ENCODE results near the gene CCDC174. TPM values are rescaled to one million over a fixed set of nuclear protein-coding genes. Genes with fewer than 3 reads are reported as not detected.

The CCDC174 gene
- total RNA-seq, 1 experiment from 2014 or later: 16.0 TPM

DNA sequence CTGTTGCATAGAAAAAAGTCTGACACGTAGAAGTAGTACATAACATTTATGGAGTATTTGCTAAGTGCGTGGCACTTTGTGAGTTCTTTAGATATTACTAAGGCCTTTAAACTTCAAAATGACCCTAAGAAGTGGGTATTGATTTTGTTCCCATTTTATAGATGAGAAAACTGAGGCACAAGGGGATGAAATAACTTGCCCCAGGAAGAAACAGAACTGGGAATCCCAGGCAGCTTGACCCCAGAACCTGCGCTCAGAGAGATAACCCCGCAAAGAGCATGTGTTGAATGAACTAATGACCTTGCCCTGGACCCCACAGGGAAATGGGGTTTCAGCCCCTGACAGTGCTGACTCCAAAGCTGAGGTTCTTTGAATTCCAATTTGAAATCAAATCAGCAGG is 30.5 kb upstream of the CCDC174 start:
- ATAC-seq (no peak), DNase-seq (ENCODE audit: low spot score) (no peak)
- H3K9me3 Mint-ChIP-seq: no peaks in the 10 kb centered on the region
- H3K4me3 Mint-ChIP-seq: no peak overlapping the region
- peaks cover 30% of the 10 kb centered on the region for H3K4me1 Mint-ChIP-seq
- CTCF ChIA-PET: no interaction called here
- TF ChIP-seq HMGA2 (CRISPR knock-in tag; IDR thresholded peaks at IDR 0.05): no peak
- no peak for TF ChIP-seq TEAD4 (CRISPR knock-in tag; IDR thresholded peaks at IDR 0.05)
- TF ChIP-seq, protein P1, sequence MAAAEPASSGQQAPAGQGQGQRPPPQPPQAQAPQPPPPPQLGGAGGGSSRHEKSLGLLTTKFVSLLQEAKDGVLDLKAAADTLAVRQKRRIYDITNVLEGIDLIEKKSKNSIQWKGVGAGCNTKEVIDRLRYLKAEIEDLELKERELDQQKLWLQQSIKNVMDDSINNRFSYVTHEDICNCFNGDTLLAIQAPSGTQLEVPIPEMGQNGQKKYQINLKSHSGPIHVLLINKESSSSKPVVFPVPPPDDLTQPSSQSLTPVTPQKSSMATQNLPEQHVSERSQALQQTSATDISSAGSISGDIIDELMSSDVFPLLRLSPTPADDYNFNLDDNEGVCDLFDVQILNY (CRISPR knock-in tag; IDR thresholded peaks at IDR 0.05): no peak
- H3K27me3 Mint-ChIP-seq (ENCODE audit: low read depth): peaks cover 2% of the 10 kb centered on the region
- POLR2A ChIA-PET: no interaction called here
- no peak overlapping the region for H3K27ac Mint-ChIP-seq
- no peaks in the 10 kb centered on the region for H3K36me3 Mint-ChIP-seq

DNA sequence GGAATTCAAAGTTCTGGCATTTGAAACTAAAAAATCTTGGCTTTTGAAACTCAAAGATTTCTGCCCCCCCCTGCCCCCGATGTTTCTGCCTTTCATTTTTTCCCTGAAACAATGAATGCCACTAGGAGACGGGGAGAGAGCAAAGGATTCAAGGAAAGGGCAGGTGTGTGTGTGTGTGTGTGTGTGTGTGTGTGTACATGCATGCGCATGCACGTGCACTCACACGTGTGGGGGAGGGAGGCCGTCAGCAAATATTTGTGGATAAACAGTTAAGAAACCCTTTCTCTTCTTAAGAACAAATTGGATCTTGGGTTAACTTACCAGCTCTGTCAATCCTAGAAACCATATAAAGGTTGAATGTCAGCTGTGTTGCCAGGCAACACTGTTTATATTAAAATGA is 29.2 kb upstream of the CCDC174 start:
- no peak for DNase-seq (ENCODE audit: low spot score)
- Mint-ChIP-seq H3K4me3 (no peak overlapping the region), H3K4me1 (peaks cover 26% of the 10 kb centered on the region), H3K9me3 (no peaks in the 10 kb centered on the region), H3K27ac (no peak overlapping the region), H3K27me3 (ENCODE audit: low read depth) (peaks cover 2% of the 10 kb centered on the region), H3K36me3 (no peaks in the 10 kb centered on the region)
- no peak for ATAC-seq
- POLR2A ChIA-PET: no interaction called here
- CTCF ChIA-PET: interaction anchor here (1.3 to 1.9 kb wide), 3 partner anchors 10 to 88 kb away, joined by 3 to 6 read pairs (median 3); no protein-coding TSS in a partner anchor
- TF ChIP-seq GTF2I (CRISPR knock-in tag; conservative IDR thresholded peaks at IDR 0.05) (no peak), PRRX2 (CRISPR knock-in tag; IDR thresholded peaks at IDR 0.05) (no peak), GRHL2 (CRISPR knock-in tag; IDR thresholded peaks at IDR 0.05; ENCODE audit: insufficient replicate concordance, severe bottlenecking) (no peak), ZNF138 (CRISPR knock-in tag; conservative IDR thresholded peaks at IDR 0.05) (no peak), NR1H2 (CRISPR knock-in tag; IDR thresholded peaks at IDR 0.05) (no peak), NFATC4 (CRISPR knock-in tag; IDR thresholded peaks at IDR 0.05) (no peak), ELF4 (CRISPR knock-in tag; IDR thresholded peaks at IDR 0.05; ENCODE audit: low read depth) (no peak), FOXJ3 (CRISPR knock-in tag; IDR thresholded peaks at IDR 0.05; ENCODE audit: borderline replicate concordance) (no peak), RELA (CRISPR knock-in tag; IDR thresholded peaks at IDR 0.05; ENCODE audit: borderline replicate concordance) (no peak), NFYB (CRISPR knock-in tag; conservative IDR thresholded peaks at IDR 0.05; ENCODE audit: low read depth) (no peak), TP53 (CRISPR knock-in tag; IDR thresholded peaks at IDR 0.05) (no peak), MYBL2 (CRISPR knock-in tag; IDR thresholded peaks at IDR 0.05) (no peak), ZNF423 (CRISPR knock-in tag; IDR thresholded peaks at IDR 0.05) (no peak)
- TF ChIP-seq, protein P2, sequence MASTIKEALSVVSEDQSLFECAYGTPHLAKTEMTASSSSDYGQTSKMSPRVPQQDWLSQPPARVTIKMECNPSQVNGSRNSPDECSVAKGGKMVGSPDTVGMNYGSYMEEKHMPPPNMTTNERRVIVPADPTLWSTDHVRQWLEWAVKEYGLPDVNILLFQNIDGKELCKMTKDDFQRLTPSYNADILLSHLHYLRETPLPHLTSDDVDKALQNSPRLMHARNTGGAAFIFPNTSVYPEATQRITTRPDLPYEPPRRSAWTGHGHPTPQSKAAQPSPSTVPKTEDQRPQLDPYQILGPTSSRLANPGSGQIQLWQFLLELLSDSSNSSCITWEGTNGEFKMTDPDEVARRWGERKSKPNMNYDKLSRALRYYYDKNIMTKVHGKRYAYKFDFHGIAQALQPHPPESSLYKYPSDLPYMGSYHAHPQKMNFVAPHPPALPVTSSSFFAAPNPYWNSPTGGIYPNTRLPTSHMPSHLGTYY (CRISPR knock-in tag; IDR thresholded peaks at IDR 0.05): no peak
- TF ChIP-seq, protein P1 (CRISPR knock-in tag; IDR thresholded peaks at IDR 0.05): no peak
- TF ChIP-seq, protein P3, sequence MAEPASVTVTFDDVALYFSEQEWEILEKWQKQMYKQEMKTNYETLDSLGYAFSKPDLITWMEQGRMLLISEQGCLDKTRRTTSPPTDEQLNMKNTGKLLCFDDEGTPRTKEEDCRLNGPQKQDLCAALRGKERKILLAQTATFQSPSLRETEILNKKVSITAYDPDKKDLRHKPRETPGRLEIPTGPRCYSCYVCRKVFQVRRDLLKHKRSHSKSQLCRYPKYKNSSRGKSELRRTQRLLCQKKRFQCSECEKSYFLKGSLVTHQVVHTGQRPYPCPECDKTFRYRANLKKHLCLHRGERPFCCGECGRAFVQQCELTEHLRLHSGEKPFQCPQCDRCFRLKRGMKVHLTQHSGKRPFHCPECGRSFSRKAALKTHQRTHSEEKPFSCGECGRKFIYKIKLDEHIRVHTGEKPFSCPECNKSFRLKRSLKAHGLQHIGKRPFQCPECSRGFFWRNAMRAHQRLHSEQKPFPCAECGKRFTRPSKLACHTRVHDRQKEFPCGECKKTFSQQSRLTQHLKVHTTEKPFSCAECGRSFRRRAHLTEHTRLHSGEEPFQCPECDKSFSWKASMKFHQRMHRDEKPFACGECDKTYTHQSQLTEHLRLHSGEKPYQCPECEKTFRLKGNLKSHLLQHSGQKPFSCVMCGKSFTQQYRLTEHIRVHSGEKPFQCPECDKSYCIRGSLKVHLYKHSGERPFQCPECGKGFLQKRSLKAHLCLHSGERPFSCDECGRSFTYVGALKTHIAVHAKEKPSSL (CRISPR knock-in tag; conservative IDR thresholded peaks at IDR 0.05): no peak
- TF ChIP-seq, protein P4, sequence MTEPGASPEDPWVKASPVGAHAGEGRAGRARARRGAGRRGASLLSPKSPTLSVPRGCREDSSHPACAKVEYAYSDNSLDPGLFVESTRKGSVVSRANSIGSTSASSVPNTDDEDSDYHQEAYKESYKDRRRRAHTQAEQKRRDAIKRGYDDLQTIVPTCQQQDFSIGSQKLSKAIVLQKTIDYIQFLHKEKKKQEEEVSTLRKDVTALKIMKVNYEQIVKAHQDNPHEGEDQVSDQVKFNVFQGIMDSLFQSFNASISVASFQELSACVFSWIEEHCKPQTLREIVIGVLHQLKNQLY (CRISPR knock-in tag; IDR thresholded peaks at IDR 0.05): no peak
- TF ChIP-seq, protein P5, sequence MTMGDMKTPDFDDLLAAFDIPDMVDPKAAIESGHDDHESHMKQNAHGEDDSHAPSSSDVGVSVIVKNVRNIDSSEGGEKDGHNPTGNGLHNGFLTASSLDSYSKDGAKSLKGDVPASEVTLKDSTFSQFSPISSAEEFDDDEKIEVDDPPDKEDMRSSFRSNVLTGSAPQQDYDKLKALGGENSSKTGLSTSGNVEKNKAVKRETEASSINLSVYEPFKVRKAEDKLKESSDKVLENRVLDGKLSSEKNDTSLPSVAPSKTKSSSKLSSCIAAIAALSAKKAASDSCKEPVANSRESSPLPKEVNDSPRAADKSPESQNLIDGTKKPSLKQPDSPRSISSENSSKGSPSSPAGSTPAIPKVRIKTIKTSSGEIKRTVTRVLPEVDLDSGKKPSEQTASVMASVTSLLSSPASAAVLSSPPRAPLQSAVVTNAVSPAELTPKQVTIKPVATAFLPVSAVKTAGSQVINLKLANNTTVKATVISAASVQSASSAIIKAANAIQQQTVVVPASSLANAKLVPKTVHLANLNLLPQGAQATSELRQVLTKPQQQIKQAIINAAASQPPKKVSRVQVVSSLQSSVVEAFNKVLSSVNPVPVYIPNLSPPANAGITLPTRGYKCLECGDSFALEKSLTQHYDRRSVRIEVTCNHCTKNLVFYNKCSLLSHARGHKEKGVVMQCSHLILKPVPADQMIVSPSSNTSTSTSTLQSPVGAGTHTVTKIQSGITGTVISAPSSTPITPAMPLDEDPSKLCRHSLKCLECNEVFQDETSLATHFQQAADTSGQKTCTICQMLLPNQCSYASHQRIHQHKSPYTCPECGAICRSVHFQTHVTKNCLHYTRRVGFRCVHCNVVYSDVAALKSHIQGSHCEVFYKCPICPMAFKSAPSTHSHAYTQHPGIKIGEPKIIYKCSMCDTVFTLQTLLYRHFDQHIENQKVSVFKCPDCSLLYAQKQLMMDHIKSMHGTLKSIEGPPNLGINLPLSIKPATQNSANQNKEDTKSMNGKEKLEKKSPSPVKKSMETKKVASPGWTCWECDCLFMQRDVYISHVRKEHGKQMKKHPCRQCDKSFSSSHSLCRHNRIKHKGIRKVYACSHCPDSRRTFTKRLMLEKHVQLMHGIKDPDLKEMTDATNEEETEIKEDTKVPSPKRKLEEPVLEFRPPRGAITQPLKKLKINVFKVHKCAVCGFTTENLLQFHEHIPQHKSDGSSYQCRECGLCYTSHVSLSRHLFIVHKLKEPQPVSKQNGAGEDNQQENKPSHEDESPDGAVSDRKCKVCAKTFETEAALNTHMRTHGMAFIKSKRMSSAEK (CRISPR knock-in tag; IDR thresholded peaks at IDR 0.05; ENCODE audit: borderline replicate concordance): no peak
